Smooth muscle cell (in vitro differentiated cells): ENCODE results near the gene DNAJB5. TPM values are rescaled to one million over a fixed set of nuclear protein-coding genes. Genes with fewer than 3 reads are reported as not detected.

Source experiments
- DNase-seq: peaks from one replicate; lab custom pipeline; 2025; ENCODE audit not compliant: unreplicated experiment; lab: John Stamatoyannopoulos, UW
- H2AFZ ChIP-seq: fragments of 200-600 bp; sonication (generic); 2 replicates; pipeline ENCODE4 v1.6.0; 2016; ENCODE audit warnings: antibody characterized with exemption, low read depth, mild to moderate bottlenecking
- H3F3A ChIP-seq: fragments of 200-600 bp; sonication (generic); 2 replicates; pipeline ENCODE4 v1.6.0; 2017; ENCODE audit warnings: antibody characterized with exemption, low read depth
- H3K27ac ChIP-seq: fragments of 200-600 bp; sonication (generic); 2 replicates; pipeline ENCODE4 v1.5.1; 2016; ENCODE audit warnings: low read depth, mild to moderate bottlenecking
- H3K27me3 ChIP-seq: fragments of 200-600 bp; sonication (generic); 2 replicates; pipeline ENCODE4 v1.6.1; 2016; ENCODE audit warnings: low read depth, mild to moderate bottlenecking
- H3K36me3 ChIP-seq: fragments of 200-600 bp; sonication (generic); 2 replicates; pipeline ENCODE4 v1.5.1; 2016; ENCODE audit warnings: low read depth
- H3K4me1 ChIP-seq: fragments of 200-600 bp; sonication (generic); 2 replicates; pipeline ENCODE4 v1.5.1; 2016; ENCODE audit warnings: low read depth
- H3K4me2 ChIP-seq: fragments of 200-600 bp; sonication (generic); 2 replicates; pipeline ENCODE4 v1.6.0; 2016; ENCODE audit warnings: mild to moderate bottlenecking
- H3K4me3 ChIP-seq: fragments of 200-600 bp; sonication (generic); 2 replicates; pipeline ENCODE4 v1.5.1; 2016; ENCODE audit warnings: mild to moderate bottlenecking
- H3K79me2 ChIP-seq: fragments of 200-600 bp; sonication (generic); 2 replicates; pipeline ENCODE4 v1.6.0; 2016; ENCODE audit warnings: low read depth, mild to moderate bottlenecking
- H3K9ac ChIP-seq: fragments of 200-600 bp; sonication (generic); 2 replicates; pipeline ENCODE4 v1.6.0; 2016; ENCODE audit warnings: low read depth
- H3K9me3 ChIP-seq: fragments of 200-600 bp; sonication (generic); replicated peaks from 2 replicates; pipeline ENCODE4 v1.5.1; 2016; ENCODE audit warnings: low read depth
- H4K20me1 ChIP-seq: fragments of 200-600 bp; sonication (generic); 2 replicates; pipeline ENCODE4 v1.6.0; 2016; ENCODE audit warnings: low read depth
- WGBS: methylation state at CpG from one replicate; pipeline ENCODE4 v1.1.7; 2016; ENCODE audit warnings: low lambda C conversion rate; 5-methylcytosine and 5-hydroxymethylcytosine counted together
- polyA plus RNA-seq: library from polyadenylated mRNA; unstranded; fragments of >200 nt; fragmentation: Nextera tagmentation; extraction: Ambion mirVana; gene quantifications from 2 replicates; pipeline ENCODE4 v1.2.1, GENCODE V29; 2016
- total RNA-seq: library from RNA; depleted of rRNA; stranded (reverse); fragments of >200 nt; gene quantifications from 2 replicates; pipeline ENCODE4 v1.2.3, GENCODE V29; 2014
- TF ChIP-seq, protein P1 (sequence below): fragments of 200-600 bp; sonication (generic); IDR thresholded peaks from 2 replicates; pipeline ENCODE4 v1.5.1; 2017; ENCODE audit warnings: borderline replicate concordance, mild to moderate bottlenecking, antibody characterized with exemption; ENCODE audit not compliant: insufficient read depth, poor library complexity, severe bottlenecking

The DNAJB5 gene
- total and polyA plus RNA-seq, 2 experiments from 2014 or later = 29.6 to 30.5 TPM

DNA sequence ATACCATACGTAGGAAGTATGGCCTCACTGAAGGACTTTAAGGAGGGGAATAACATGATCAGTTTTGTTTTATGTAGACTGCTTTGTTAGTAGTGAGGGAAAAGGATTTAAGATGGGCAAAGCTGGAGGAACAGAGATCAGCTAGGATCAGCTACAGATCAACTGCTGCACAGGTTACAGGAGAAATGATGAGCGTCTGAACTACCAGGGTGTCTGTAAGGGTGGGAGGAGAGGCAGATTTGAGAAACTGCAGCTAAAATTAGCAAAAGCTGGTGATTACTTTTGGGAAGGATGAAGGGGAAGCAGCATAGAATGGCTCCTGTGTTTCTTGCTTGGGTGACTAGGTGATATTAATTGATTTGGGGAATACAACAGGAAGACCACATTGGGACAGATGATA, 43.6 kb downstream of the DNAJB5 start:
- H3F3A ChIP-seq = no peaks in the 10 kb centered on the region
- no peak overlapping the region for H3K27ac ChIP-seq
- no peaks in the 10 kb centered on the region for H3K27me3 ChIP-seq
- no peaks in the 10 kb centered on the region for H3K79me2 ChIP-seq
- H3K36me3 ChIP-seq = no peaks in the 10 kb centered on the region
- no peak for DNase-seq
- H4K20me1 ChIP-seq = no peaks in the 10 kb centered on the region
- no peaks in the 10 kb centered on the region for H3K9me3 ChIP-seq
- no peak overlapping the region for H3K9ac ChIP-seq
- H3K4me3 ChIP-seq = no peak overlapping the region
- no peak overlapping the region for H3K4me2 ChIP-seq
- TF ChIP-seq, protein P1, sequence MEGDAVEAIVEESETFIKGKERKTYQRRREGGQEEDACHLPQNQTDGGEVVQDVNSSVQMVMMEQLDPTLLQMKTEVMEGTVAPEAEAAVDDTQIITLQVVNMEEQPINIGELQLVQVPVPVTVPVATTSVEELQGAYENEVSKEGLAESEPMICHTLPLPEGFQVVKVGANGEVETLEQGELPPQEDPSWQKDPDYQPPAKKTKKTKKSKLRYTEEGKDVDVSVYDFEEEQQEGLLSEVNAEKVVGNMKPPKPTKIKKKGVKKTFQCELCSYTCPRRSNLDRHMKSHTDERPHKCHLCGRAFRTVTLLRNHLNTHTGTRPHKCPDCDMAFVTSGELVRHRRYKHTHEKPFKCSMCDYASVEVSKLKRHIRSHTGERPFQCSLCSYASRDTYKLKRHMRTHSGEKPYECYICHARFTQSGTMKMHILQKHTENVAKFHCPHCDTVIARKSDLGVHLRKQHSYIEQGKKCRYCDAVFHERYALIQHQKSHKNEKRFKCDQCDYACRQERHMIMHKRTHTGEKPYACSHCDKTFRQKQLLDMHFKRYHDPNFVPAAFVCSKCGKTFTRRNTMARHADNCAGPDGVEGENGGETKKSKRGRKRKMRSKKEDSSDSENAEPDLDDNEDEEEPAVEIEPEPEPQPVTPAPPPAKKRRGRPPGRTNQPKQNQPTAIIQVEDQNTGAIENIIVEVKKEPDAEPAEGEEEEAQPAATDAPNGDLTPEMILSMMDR = no peak
- H3K4me1 ChIP-seq = no peaks in the 10 kb centered on the region
- H2AFZ ChIP-seq = no peak overlapping the region
- 93% methylated on average over 2 of the region's 2 CpGs for WGBS

DNA sequence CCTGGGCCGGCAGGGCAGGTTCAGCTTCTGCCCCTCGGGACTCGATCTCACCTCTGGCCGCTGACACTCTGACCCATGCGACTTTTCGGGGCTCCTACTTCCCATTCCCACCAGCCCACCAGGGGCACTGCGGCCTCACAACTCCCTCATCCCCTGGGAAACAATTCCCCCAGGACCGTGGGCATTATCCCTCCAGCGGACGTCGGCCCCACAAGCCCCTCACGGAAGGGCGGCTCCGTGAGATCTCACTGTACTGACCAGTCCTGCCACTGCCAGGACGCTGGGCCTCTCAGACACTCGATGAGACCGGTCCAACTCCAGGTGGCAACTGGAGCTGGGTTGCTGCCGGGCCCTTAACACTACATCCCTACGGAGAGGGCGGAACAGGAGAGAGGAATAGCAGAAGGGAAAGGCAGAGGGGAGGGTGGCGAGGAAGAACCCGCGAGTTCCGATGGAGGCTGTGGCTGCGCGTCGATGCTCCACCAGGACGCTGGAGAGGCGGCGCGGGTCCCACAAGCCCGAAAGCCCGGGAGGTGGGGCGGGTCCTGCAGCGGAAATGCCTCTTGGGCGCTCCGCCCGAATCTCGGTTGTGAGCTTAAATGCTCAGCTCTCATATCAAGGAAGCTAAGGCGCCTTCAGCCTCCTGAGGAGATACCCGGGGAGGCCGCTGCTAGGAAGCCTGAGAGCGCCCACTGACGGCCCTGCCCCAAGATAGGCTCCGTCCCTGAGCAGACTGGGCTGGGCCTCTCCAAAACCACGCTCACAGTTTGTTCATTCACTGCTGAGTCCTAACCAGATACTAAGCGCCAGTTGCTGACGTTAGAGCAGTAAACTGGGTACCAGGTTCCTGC, 46.5 kb downstream of the DNAJB5 start:
- H3K4me1 ChIP-seq = no peaks in the 10 kb centered on the region
- H3K4me2 ChIP-seq = no peak overlapping the region
- H3K79me2 ChIP-seq = no peaks in the 10 kb centered on the region
- H3K36me3 ChIP-seq = no peaks in the 10 kb centered on the region
- no peak for DNase-seq
- TF ChIP-seq, protein P1 = no peak
- H2AFZ ChIP-seq = no peak overlapping the region
- 90% methylated on average over 48 of the region's 48 CpGs for WGBS
- no peak overlapping the region for H3K4me3 ChIP-seq
- H3K9ac ChIP-seq = no peak overlapping the region
- no peaks in the 10 kb centered on the region for H4K20me1 ChIP-seq
- no peaks in the 10 kb centered on the region for H3K9me3 ChIP-seq
- no peaks in the 10 kb centered on the region for H3K27me3 ChIP-seq
- no peaks in the 10 kb centered on the region for H3F3A ChIP-seq
- no peak overlapping the region for H3K27ac ChIP-seq

DNA sequence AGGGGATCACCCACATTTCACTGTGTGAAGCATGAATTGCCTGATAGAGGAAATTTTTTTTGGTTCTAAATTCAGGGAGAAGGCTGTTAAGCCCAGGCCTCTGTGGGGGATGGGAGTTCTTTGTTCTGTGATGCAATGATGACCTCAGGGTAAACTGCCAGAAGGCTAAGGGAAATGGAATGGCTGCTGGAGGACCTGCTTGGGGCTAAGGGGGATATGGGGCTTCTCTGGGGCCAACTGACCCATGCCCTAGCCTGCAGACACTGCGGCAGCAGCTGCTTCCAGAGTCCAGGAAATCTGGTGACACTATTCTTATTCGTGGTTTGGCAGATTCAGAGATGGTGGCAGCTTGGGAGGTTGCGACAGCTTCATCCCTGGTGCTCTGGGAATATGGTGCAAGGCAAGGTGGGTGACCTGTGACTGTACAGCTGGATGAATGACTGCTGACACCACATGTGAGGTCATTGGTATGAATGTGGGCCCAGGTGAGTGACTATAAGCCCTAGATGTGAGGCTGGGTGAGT, 52.6 kb downstream of the DNAJB5 start:
- H3F3A ChIP-seq = no peaks in the 10 kb centered on the region
- WGBS = 100% methylated on average over 3 of the region's 3 CpGs
- no peak overlapping the region for H3K9ac ChIP-seq
- no peak overlapping the region for H3K4me3 ChIP-seq
- H4K20me1 ChIP-seq = peaks cover 9% of the 10 kb centered on the region
- H3K27ac ChIP-seq = no peak overlapping the region
- no peaks in the 10 kb centered on the region for H3K36me3 ChIP-seq
- H3K4me2 ChIP-seq = no peak overlapping the region
- no peak for DNase-seq
- H3K9me3 ChIP-seq = no peaks in the 10 kb centered on the region
- TF ChIP-seq, protein P1 = no peak
- no peaks in the 10 kb centered on the region for H3K4me1 ChIP-seq
- H2AFZ ChIP-seq = no peak overlapping the region
- no peaks in the 10 kb centered on the region for H3K27me3 ChIP-seq
- no peaks in the 10 kb centered on the region for H3K79me2 ChIP-seq
